H9 (cell line): ENCODE results near the gene RELB. TPM values are rescaled to one million over a fixed set of nuclear protein-coding genes. Genes with fewer than 3 reads are reported as not detected.

Experiments used
- DNase-seq: peaks from one replicate; pipeline ENCODE4 v3.0.0-alpha.2; 2017
- H2AFZ ChIP-seq: one replicate; pipeline ENCODE4 v1.6.1; 2013; ENCODE audit warnings: mild to moderate bottlenecking, low read length, control low read depth, moderate library complexity
- H2AK5ac ChIP-seq: 2 replicates; pipeline ENCODE4 v1.6.1; 2013; ENCODE audit warnings: low read length, control low read depth, mixed read lengths; ENCODE audit not compliant: insufficient read length
- H2BK120ac ChIP-seq: one replicate; pipeline ENCODE4 v1.6.1; 2013; ENCODE audit warnings: low read depth, mild to moderate bottlenecking, low read length, control low read depth, inconsistent platforms; ENCODE audit not compliant: poor library complexity, severe bottlenecking
- H2BK12ac ChIP-seq: 2 replicates; pipeline ENCODE4 v1.6.1; 2013; ENCODE audit warnings: low read length, control low read depth, mixed read lengths, low read depth; ENCODE audit not compliant: insufficient read length
- H2BK15ac ChIP-seq: 2 replicates; pipeline ENCODE4 v1.6.1; 2013; ENCODE audit warnings: low read depth, low read length, control low read depth
- H2BK20ac ChIP-seq: one replicate; pipeline ENCODE4 v1.6.1; 2013; ENCODE audit warnings: low read depth, mild to moderate bottlenecking, low read length, control low read depth, inconsistent platforms; ENCODE audit not compliant: poor library complexity, severe bottlenecking
- H2BK5ac ChIP-seq: 2 replicates; pipeline ENCODE4 v1.6.1; 2013; ENCODE audit warnings: low read length, control low read depth, mixed read lengths; ENCODE audit not compliant: insufficient read length
- H3K14ac ChIP-seq: 2 replicates; pipeline ENCODE4 v1.6.1; 2013; ENCODE audit warnings: low read length, control low read depth; ENCODE audit not compliant: insufficient read depth
- H3K18ac ChIP-seq: 2 replicates; pipeline ENCODE4 v1.6.1; 2013; ENCODE audit warnings: low read depth, mild to moderate bottlenecking, mixed read lengths, low read length, control low read depth; ENCODE audit not compliant: insufficient read length
- H3K23ac ChIP-seq: 2 replicates; pipeline ENCODE4 v1.6.1; 2013; ENCODE audit warnings: low read length, control low read depth, mixed read lengths, low read depth; ENCODE audit not compliant: insufficient read length
- H3K23me2 ChIP-seq: 2 replicates; pipeline ENCODE4 v1.6.1; 2013; ENCODE audit warnings: low read depth, mild to moderate bottlenecking, mixed read lengths, low read length, control low read depth; ENCODE audit not compliant: insufficient read length, poor library complexity, severe bottlenecking
- H3K27ac ChIP-seq: 2 replicates; pipeline ENCODE4 v1.5.1; 2013; ENCODE audit warnings: low read length, control low read depth, mixed read lengths, low read depth; ENCODE audit not compliant: insufficient read length
- H3K27me3 ChIP-seq: 2 replicates; pipeline ENCODE4 v1.6.1; 2013; ENCODE audit warnings: low read length, control low read depth, inconsistent platforms; ENCODE audit not compliant: insufficient read depth
- H3K4ac ChIP-seq: 2 replicates; pipeline ENCODE4 v1.6.1; 2013; ENCODE audit warnings: low read depth, mild to moderate bottlenecking, control low read depth, inconsistent platforms, low read length, moderate library complexity
- H3K4me1 ChIP-seq: 2 replicates; pipeline ENCODE4 v1.6.1; 2013; ENCODE audit warnings: low read length, control low read depth, inconsistent platforms; ENCODE audit not compliant: insufficient read depth
- H3K4me2 ChIP-seq: 2 replicates; pipeline ENCODE4 v1.6.1; 2013; ENCODE audit warnings: low read length, control low read depth, mixed read lengths; ENCODE audit not compliant: insufficient read length, insufficient read depth
- H3K56ac ChIP-seq: 2 replicates; pipeline ENCODE4 v1.6.1; 2013; ENCODE audit warnings: low read depth, mild to moderate bottlenecking, mixed read lengths, low read length, control low read depth; ENCODE audit not compliant: insufficient read length
- H3K79me1 ChIP-seq: 2 replicates; pipeline ENCODE4 v1.6.1; 2013; ENCODE audit warnings: low read depth, mild to moderate bottlenecking, moderate library complexity, low read length, control low read depth, inconsistent platforms; ENCODE audit not compliant: insufficient read depth, poor library complexity, severe bottlenecking
- H3K79me2 ChIP-seq: 2 replicates; pipeline ENCODE4 v1.6.1; 2013; ENCODE audit warnings: low read length, control low read depth, inconsistent platforms; ENCODE audit not compliant: insufficient read depth
- H3K9ac ChIP-seq: 2 replicates; pipeline ENCODE4 v1.6.1; 2013; ENCODE audit warnings: low read length, control low read depth, mixed read lengths; ENCODE audit not compliant: insufficient read length; ENCODE audit errors: extremely low read depth
- H3K9me3 ChIP-seq: one replicate; pipeline ENCODE4 v1.6.1; 2013; ENCODE audit warnings: low read depth, low read length, inconsistent platforms; ENCODE audit not compliant: control insufficient read depth
- H3T11ph ChIP-seq: one replicate; pipeline ENCODE4 v1.6.1; 2013; ENCODE audit warnings: mild to moderate bottlenecking, low read length, control low read depth, inconsistent platforms
- H4K20me1 ChIP-seq: one replicate; pipeline ENCODE4 v1.6.1; 2013; ENCODE audit not compliant: control insufficient read depth, insufficient read length, insufficient read depth
- H4K5ac ChIP-seq: 2 replicates; pipeline ENCODE4 v1.6.1; 2013; ENCODE audit warnings: low read depth, mild to moderate bottlenecking, mixed read lengths, low read length, control low read depth; ENCODE audit not compliant: insufficient read length
- H4K8ac ChIP-seq: replicated peaks from 2 replicates; pipeline ENCODE4 v1.6.1; 2013; ENCODE audit warnings: low read length, control low read depth, mixed read lengths, low read depth; ENCODE audit not compliant: insufficient read length
- H4K91ac ChIP-seq: 2 replicates; pipeline ENCODE4 v1.6.1; 2013; ENCODE audit warnings: low read depth, mild to moderate bottlenecking, moderate library complexity, mixed read lengths, low read length, control low read depth; ENCODE audit not compliant: insufficient read length
- H3K27ac Mint-ChIP-seq, 3 experiments: 2 replicates in 2 of 3; 3 replicates in 1 of 3; pipeline ENCODE4 v1.8.0; 2020 to 2021; ENCODE audit warnings: mixed read lengths in 3 of 3, mild to moderate bottlenecking in 1 of 3, moderate library complexity in 1 of 3
- H3K27me3 Mint-ChIP-seq: 2 replicates; pipeline ENCODE4 v1.8.0; 2021; ENCODE audit warnings: low read depth, mild to moderate bottlenecking, moderate library complexity, mixed read lengths
- H3K36me3 Mint-ChIP-seq, 3 experiments: 2 replicates in 2 of 3; 3 replicates in 1 of 3; pipeline ENCODE4 v1.8.0; 2020 to 2021; ENCODE audit warnings: low read depth in 3 of 3, mixed read lengths in 3 of 3; ENCODE audit not compliant: insufficient read depth in 1 of 3
- H3K4me1 Mint-ChIP-seq, 2 experiments: 2 replicates each; pipeline ENCODE4 v1.8.0; 2020; ENCODE audit warnings: mixed read lengths in 2 of 2
- H3K4me3 Mint-ChIP-seq, 2 experiments: 2 replicates in 1 of 2; 3 replicates in 1 of 2; pipeline ENCODE4 v1.8.0; 2020 to 2021; ENCODE audit warnings: mild to moderate bottlenecking in 2 of 2, mixed read lengths in 2 of 2, moderate library complexity in 1 of 2
- H3K9me3 Mint-ChIP-seq, 2 experiments: 2 replicates in 1 of 2; 3 replicates in 1 of 2; pipeline ENCODE4 v1.8.0; 2020; ENCODE audit warnings: mild to moderate bottlenecking in 2 of 2, mixed read lengths in 2 of 2, moderate library complexity in 1 of 2
- CTCF ChIP-seq: fragments of 200-600 bp; sonication (generic); conservative IDR thresholded peaks from 3 replicates; pipeline ENCODE4 v1.8.0; 2021; ENCODE audit warnings: antibody characterized with exemption, mild to moderate bottlenecking
- WGBS: extraction: QIAGEN DNeasy Blood & Tissue Kit; methylation state at CpG from one replicate; pipeline ENCODE4 v1.1.7; 2013; ENCODE audit warnings: missing lambda C conversion rate, low lambda C conversion rate, mixed read lengths; ENCODE audit not compliant: insufficient read length; ENCODE audit errors: extremely low coverage; 5-methylcytosine and 5-hydroxymethylcytosine counted together
- total RNA-seq: library from RNA; stranded (reverse); gene quantifications from 2 replicates; pipeline ENCODE4 v1.2.1, GENCODE V29; 2021

RELB gene
- total RNA-seq, 1 experiment from 2014 or later = 13.7 TPM

GRCh38 chr19:45057444-45057843 lies 56.2 kb downstream of the RELB start:
- H3K9me3 Mint-ChIP-seq = no peaks in the 10 kb centered on the region
- Histone ChIP-seq H4K5ac (no peak overlapping the region), H3K23ac (no peak overlapping the region), H2BK20ac (no peak overlapping the region), H4K8ac (no peak overlapping the region), H4K20me1 (no peaks in the 10 kb centered on the region), H3K4me1 (no peaks in the 10 kb centered on the region), H3K9me3 (no peaks in the 10 kb centered on the region), H3K79me1 (no peaks in the 10 kb centered on the region), H3K14ac (no peak overlapping the region), H3K79me2 (no peaks in the 10 kb centered on the region), H3T11ph (no peak overlapping the region), H3K4ac (no peak overlapping the region), H2BK15ac (no peak overlapping the region), H3K18ac (no peak overlapping the region), H3K4me2 (no peak overlapping the region), H2BK12ac (no peak overlapping the region), H2AK5ac (no peak overlapping the region), H3K27ac (no peak overlapping the region), H2BK120ac (no peak overlapping the region), H3K27me3 (no peaks in the 10 kb centered on the region), H3K56ac (no peak overlapping the region), H3K9ac (no peak overlapping the region), H2BK5ac (no peak overlapping the region), H2AFZ (no peak overlapping the region), H4K91ac (no peak overlapping the region), H3K23me2 (no peaks in the 10 kb centered on the region)
- WGBS = no CpG with 5 or more reads among the region's 9 CpGs
- peaks cover 48 to 88% (median 85%) of the 10 kb centered on the region in 3 experiments for H3K36me3 Mint-ChIP-seq
- peaks cover 5 to 6% of the 10 kb centered on the region in 2 experiments; a peak in 3 of 4 replicates for H3K4me1 Mint-ChIP-seq
- no peaks in the 10 kb centered on the region for H3K27me3 Mint-ChIP-seq
- TF ChIP-seq CTCF = no peak
- H3K27ac Mint-ChIP-seq = no peak overlapping the region
- no peak for DNase-seq
- no peak overlapping the region for H3K4me3 Mint-ChIP-seq
